Renal pelvis (tissue), 4 donors: Measurements from ENCODE around the gene KIAA1958. TPM values are rescaled to one million over a fixed set of nuclear protein-coding genes. Genes with fewer than 3 reads are reported as not detected.

ENCODE experiments used
- DNase-seq: peaks from one replicate; pipeline ENCODE4 v3.0.0-alpha.2; 2013
- polyA plus RNA-seq, 3 donors: library from polyadenylated mRNA; unstranded; fragments of 120-200 nt; gene quantifications; one replicate each; pipeline ENCODE4 v1.2.1, GENCODE V29; 2013; ENCODE audit not compliant: insufficient read length in 3 of 3

KIAA1958 gene
- polyA plus RNA-seq, 3 donors: 13.2 to 18.9 (median 17.3) TPM

GRCh38 chr9:112520656-112521055, 34.0 kb downstream of the KIAA1958 start:
- DNase-seq: no peak

GRCh38 chr9:112526973-112527372, 40.3 kb downstream of the KIAA1958 start:
- DNase-seq: no peak

- no peak for DNase-seq
These were observed 41.3 kb downstream of the KIAA1958 start for GRCh38 chr9:112527959-112528358.

- no peak for DNase-seq
These were observed 42.7 kb downstream of the KIAA1958 start for GRCh38 chr9:112529316-112529715.

- DNase-seq: no peak
These were observed 44.2 kb downstream of the KIAA1958 start for GRCh38 chr9:112530751-112531205.

- no peak for DNase-seq
These were observed 45.1 kb downstream of the KIAA1958 start for GRCh38 chr9:112531666-112532282.

GRCh38 chr9:112532427-112532826, 45.8 kb downstream of the KIAA1958 start:
- no peak for DNase-seq

- DNase-seq: no peak
These were observed 47.0 kb downstream of the KIAA1958 start for GRCh38 chr9:112533660-112534059.

GRCh38 chr9:112535301-112535700, 48.7 kb downstream of the KIAA1958 start:
- DNase-seq: peak; percentile 27

- DNase-seq: no peak
These were observed 49.2 kb downstream of the KIAA1958 start for GRCh38 chr9:112535811-112536210.

GRCh38 chr9:112537561-112537960, 50.9 kb downstream of the KIAA1958 start:
- DNase-seq: no peak

GRCh38 chr9:112540800-112541199, 54.2 kb downstream of the KIAA1958 start:
- DNase-seq: no peak

GRCh38 chr9:112541685-112542084, 55.1 kb downstream of the KIAA1958 start:
- DNase-seq: peak; percentile 20

GRCh38 chr9:112542593-112543292, 56.1 kb downstream of the KIAA1958 start:
- DNase-seq: no peak

GRCh38 chr9:112544477-112544876, 57.9 kb downstream of the KIAA1958 start:
- no peak for DNase-seq

GRCh38 chr9:112545237-112545636, 58.6 kb downstream of the KIAA1958 start:
- no peak for DNase-seq

GRCh38 chr9:112546149-112547012, 59.8 kb downstream of the KIAA1958 start:
- DNase-seq: no peak

GRCh38 chr9:112548051-112548440, 61.4 kb downstream of the KIAA1958 start:
- no peak for DNase-seq

- no peak for DNase-seq
These were observed 62.4 kb downstream of the KIAA1958 start for GRCh38 chr9:112548836-112549595.

GRCh38 chr9:112550531-112550930, 63.9 kb downstream of the KIAA1958 start:
- DNase-seq: no peak

- DNase-seq: no peak
These were observed 65.0 kb downstream of the KIAA1958 start for GRCh38 chr9:112551641-112552040.
